Cardiac fibroblast (primary cell): ENCODE results near the gene CFAP157.
A peak's percentile ranks its signal among the peaks of the same experiment; 100 is the strongest.

Experiments
- DNase-seq, 2 donors: peaks; one replicate each; pipeline versions ENCODE4 v3.0.0 to v3.0.0-alpha.2; 2010; ENCODE audit warnings: low read depth in 2 of 2
- H3K4me3 ChIP-seq, 2 donors: replicated peaks in 1 of 2; 1 replicate in 1 of 2; 2 replicates in 1 of 2; pipeline ENCODE4 v1.5.1; 2011; ENCODE audit warnings: low read depth in 2 of 2, low read length in 2 of 2, mild to moderate bottlenecking in 2 of 2, moderate library complexity in 1 of 2
- TF ChIP-seq, protein P1 (sequence below): IDR thresholded peaks from one replicate; pipeline ENCODE4 v1.5.1; 2011; ENCODE audit warnings: low read depth, mild to moderate bottlenecking, low read length, inconsistent platforms

Gene CFAP157

DNA sequence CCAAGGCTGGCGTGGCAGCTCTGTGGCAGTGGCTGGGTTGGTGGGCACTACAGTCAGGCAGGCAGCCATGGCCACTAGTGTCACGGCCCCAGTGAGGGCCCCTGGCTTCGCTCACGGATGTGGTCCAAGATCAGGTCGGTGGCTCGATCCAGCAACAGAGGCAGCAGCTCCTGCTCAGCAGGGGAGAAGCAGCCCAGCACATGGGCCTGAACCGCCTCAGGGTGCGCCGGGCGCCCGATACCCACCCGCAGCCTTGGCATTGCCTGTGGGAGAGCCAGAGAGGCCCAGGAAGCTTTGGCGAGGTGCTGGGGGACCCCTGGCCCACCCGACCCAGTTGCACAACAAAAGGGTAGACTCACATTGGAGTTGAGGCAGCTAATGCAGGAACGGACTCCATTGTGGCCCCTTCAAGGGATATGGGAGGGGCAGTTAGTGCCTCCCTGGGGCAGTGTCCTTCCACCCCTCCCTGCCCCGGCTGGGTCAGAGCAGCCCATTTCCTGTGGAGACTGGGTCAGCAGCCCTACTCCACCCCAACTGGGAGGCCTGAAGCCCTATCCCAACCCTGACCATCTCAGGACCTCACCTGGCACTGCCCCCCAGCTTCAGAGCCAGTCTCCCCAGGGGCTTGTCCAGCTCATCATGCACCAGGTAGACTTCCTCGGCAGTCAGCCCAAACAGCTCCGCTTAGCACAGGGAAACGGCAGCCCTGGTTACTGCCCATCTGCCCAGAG lies 7.4 kb downstream of the CFAP157 start:
- H3K4me3 ChIP-seq: peak overlapping the region; percentile 88 to 89

DNA sequence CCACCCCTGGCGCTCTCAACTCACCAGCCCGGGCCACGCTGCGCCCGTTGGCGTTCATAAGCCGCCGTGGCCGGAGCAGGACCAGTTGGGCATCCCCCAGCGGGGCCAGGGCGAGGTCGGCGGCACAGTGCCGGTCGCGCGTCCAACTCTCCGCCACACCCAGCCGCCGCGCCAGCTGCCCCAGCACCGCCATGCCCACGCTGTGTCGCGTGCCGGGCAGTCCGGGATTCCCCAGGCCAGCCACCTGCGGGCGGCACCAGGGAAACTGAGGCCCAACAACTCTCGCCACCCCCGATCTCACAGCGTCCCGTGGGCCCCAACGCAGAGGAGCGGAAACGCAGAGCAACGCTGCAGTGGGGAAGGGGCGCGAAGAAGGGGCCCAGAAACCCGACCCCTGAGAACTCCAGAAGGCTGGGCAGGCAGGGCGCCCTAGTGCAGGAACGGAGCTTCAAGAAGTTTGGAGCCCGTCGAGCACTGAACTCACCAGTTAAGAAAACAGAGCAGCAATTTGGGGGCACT lies 8.2 kb downstream of the CFAP157 start:
- TF ChIP-seq, protein P1, sequence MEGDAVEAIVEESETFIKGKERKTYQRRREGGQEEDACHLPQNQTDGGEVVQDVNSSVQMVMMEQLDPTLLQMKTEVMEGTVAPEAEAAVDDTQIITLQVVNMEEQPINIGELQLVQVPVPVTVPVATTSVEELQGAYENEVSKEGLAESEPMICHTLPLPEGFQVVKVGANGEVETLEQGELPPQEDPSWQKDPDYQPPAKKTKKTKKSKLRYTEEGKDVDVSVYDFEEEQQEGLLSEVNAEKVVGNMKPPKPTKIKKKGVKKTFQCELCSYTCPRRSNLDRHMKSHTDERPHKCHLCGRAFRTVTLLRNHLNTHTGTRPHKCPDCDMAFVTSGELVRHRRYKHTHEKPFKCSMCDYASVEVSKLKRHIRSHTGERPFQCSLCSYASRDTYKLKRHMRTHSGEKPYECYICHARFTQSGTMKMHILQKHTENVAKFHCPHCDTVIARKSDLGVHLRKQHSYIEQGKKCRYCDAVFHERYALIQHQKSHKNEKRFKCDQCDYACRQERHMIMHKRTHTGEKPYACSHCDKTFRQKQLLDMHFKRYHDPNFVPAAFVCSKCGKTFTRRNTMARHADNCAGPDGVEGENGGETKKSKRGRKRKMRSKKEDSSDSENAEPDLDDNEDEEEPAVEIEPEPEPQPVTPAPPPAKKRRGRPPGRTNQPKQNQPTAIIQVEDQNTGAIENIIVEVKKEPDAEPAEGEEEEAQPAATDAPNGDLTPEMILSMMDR: no peak
- peak overlapping the region; percentile 88 to 89 for H3K4me3 ChIP-seq
- no peak for DNase-seq

More for the DNA sequence above, 7.4 kb downstream of the CFAP157 start:
- TF ChIP-seq, protein P1: no peak
- DNase-seq: no peak

- peak; percentile 96 for DNase-seq
- TF ChIP-seq, protein P1: no peak
These were observed 8.9 kb downstream of the CFAP157 start, which contains the start of the genes PTRH1 and TTC16 for GRCh38 chr9:127715470-127716337. Gene PTRH1, minus strand, starts transcription at chr9:127715663. Its CDS starts 24 bp downstream, at chr9:127715639. Gene TTC16, plus strand, starts transcription at chr9:127716079. Its CDS starts 67 bp downstream, at chr9:127716146.

GRCh38 chr9:127716412-127716811 lies 9.6 kb downstream of the CFAP157 start:
- no peak overlapping the region for H3K4me3 ChIP-seq
- no peak for DNase-seq
- TF ChIP-seq, protein P1: no peak

More at GRCh38 chr9:127715470-127716337, 8.9 kb downstream of the CFAP157 start, which contains the start of the genes PTRH1 and TTC16:
- H3K4me3 ChIP-seq: peak within 1 kb of the TSS; percentile 88 to 89

- no peak for DNase-seq
- TF ChIP-seq, protein P1: no peak
- H3K4me3 ChIP-seq: no peak overlapping the region
These were observed 11.0 kb downstream of the CFAP157 start for GRCh38 chr9:127717766-127718165.

GRCh38 chr9:127720031-127720864 lies 13.5 kb downstream of the CFAP157 start:
- no peak for DNase-seq
- TF ChIP-seq, protein P1: no peak
- no peak overlapping the region for H3K4me3 ChIP-seq
